GM12873 (cell line): ENCODE measurements around the gene SLC25A51.

ENCODE experiments used
- TF ChIP-seq, protein P1 (sequence below): IDR thresholded peaks from 2 replicates; pipeline ENCODE4 v1.5.1; 2012; ENCODE audit warnings: low read depth, mild to moderate bottlenecking, moderate library complexity, low read length, control low read depth; ENCODE audit not compliant: insufficient read depth; ENCODE audit errors: missing control alignments

Gene SLC25A51, protein sequence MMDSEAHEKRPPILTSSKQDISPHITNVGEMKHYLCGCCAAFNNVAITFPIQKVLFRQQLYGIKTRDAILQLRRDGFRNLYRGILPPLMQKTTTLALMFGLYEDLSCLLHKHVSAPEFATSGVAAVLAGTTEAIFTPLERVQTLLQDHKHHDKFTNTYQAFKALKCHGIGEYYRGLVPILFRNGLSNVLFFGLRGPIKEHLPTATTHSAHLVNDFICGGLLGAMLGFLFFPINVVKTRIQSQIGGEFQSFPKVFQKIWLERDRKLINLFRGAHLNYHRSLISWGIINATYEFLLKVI

DNA sequence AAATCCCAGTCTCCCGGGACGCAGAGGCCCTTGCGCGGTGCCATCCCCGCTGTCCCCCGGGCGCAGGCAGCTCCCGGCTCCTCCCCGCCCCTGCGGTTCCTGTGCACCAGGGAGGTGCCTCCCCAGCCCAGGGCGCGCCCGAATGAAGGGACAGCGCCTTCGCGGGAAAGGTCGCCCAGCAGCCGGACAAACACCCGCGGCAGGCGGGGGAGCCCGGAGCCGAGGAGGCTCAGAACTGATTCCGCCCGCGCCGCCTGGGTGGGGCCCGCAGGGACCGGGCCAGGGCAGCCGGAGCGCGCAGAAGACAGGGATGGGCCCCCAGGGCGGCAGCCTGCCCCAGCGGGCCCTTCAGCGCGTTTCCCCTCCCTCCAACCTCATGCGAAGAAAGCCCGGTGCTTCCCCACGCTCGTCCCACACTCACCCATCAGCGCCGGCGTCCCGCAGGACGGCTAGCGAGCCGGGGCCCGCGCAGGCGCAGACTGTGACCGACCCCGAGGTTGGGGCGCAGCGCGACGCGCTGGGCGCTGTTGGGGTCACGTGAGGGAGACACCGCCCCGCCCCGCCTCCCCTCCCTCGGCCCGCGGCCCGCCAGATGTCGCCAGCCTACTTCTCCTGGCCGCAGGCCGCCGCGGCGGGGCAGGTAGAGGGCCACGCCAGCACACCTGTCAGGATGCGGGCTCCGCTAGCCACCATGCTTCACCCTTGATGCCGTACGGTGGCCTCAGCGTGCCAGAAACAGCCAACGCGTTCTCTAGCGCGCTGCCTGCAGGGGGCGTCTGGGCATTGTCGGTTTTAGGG, at the start of gene SLC25A51:
Gene SLC25A51, minus strand, starts transcription at position 481 of the 798 bp plus-strand sequence. CDS start 15,577 bp downstream, outside the sequence.
- TF ChIP-seq, protein P1, sequence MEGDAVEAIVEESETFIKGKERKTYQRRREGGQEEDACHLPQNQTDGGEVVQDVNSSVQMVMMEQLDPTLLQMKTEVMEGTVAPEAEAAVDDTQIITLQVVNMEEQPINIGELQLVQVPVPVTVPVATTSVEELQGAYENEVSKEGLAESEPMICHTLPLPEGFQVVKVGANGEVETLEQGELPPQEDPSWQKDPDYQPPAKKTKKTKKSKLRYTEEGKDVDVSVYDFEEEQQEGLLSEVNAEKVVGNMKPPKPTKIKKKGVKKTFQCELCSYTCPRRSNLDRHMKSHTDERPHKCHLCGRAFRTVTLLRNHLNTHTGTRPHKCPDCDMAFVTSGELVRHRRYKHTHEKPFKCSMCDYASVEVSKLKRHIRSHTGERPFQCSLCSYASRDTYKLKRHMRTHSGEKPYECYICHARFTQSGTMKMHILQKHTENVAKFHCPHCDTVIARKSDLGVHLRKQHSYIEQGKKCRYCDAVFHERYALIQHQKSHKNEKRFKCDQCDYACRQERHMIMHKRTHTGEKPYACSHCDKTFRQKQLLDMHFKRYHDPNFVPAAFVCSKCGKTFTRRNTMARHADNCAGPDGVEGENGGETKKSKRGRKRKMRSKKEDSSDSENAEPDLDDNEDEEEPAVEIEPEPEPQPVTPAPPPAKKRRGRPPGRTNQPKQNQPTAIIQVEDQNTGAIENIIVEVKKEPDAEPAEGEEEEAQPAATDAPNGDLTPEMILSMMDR = peak; percentile 98

DNA sequence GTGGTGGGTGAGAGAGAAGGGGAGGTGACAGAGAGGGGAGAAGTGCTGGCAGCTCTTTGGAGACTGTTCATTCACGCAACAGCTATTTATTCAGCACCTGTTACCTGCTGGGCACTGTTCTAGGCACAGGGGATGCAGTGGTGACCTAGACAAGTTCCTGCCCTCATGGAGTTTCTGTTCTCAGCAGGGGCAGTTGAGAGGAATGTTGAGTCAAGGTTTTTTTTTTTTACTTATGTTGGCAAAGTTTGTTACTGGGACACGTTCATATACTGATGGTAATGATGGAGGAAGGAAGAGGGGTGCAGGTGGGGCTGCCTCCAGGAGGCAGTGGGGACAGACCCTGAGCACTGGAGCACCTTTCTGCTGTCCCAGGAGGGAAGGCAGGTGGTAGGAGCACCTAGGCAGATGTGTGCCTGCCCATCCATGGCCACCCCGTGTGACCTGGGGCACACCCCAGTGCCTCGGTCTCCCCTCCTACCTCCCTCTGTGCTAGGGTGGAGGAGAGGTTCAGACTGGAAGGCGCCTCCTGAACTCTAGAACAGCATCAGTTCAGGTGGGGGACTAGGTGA, 49.4 kb upstream of the SLC25A51 start:
- TF ChIP-seq, protein P1 = no peak

GRCh38 chr9:37952731-37953130, 48.8 kb upstream of the SLC25A51 start:
- TF ChIP-seq, protein P1 = no peak

- TF ChIP-seq, protein P1 = no peak
Observed at GRCh38 chr9:37951671-37952449, 47.9 kb upstream of the SLC25A51 start.

DNA sequence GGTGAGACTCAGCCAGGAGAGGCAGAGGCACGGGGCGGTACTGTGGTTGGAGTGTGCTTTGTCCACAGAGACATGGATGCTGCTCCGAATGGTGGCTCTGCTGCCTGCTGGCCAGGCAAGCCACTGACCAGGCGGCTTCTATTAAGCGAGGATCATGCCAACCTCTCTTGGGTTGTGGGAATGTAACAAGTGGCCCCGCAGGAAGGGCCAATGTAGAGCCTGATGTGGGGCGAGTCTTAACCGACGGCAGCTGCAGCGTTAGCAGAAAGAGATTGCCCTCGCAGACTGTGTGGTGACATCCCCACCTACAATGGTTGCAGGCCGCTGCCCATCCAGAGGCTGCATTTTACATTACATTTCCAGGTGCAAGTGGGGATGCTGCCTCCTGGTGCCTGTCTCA, 46.6 kb upstream of the SLC25A51 start:
- TF ChIP-seq, protein P1 = no peak

GRCh38 chr9:37949576-37949975, 45.6 kb upstream of the SLC25A51 start:
- TF ChIP-seq, protein P1 = no peak
